Stimulated activated CD8-positive, alpha-beta memory T cell treated with anti-CD3 and anti-CD28 coated beads, Interleukin-15, amount 100 ng/mL, for 48 hours (primary cell): ENCODE measurements around the gene PRDM4.
"Not testable (repeated sequence)": the region's sequence is repeated elsewhere in the genome, so short reads cannot be mapped to it uniquely, and the experiment has no call there.

Experiments used
- DNase-seq, 2 donors: peaks; one replicate each; pipeline ENCODE4 v3.0.0-alpha.2; 2020; ENCODE audit warnings: low read depth in 2 of 2

The PRDM4 gene

GRCh38 chr12:107774349-107775029, 13.6 kb upstream of the PRDM4 start, which contains the start of gene ASCL4:
Gene ASCL4 (plus strand): TSS chr12:107774704. CDS start chr12:107775219, 515 bp downstream.
- DNase-seq = no peak

- no peak for DNase-seq
Measured at GRCh38 chr12:107767466-107767865, 6.5 kb upstream of the PRDM4 start.

GRCh38 chr12:107765316-107765715, 4.4 kb upstream of the PRDM4 start:
- DNase-seq = no peak

GRCh38 chr12:107764626-107765025, 3.7 kb upstream of the PRDM4 start:
- DNase-seq = no peak

GRCh38 chr12:107762874-107763273, 1.9 kb upstream of the PRDM4 start:
- no peak for DNase-seq

GRCh38 chr12:107761502-107761904, 566 bp upstream of the PRDM4 start:
- DNase-seq = no peak

GRCh38 chr12:107760207-107760808, 629 bp downstream of the PRDM4 start:
- peak; percentile 11 to 13 for DNase-seq

- DNase-seq = peak in 1 of 2 donors; percentile 11
Measured at GRCh38 chr12:107759410-107759809, 1.5 kb downstream of the PRDM4 start.

GRCh38 chr12:107749083-107749482, 11.9 kb downstream of the PRDM4 start:
- no peak for DNase-seq

- DNase-seq = no peak
Measured at GRCh38 chr12:107748472-107748871, 12.5 kb downstream of the PRDM4 start.

GRCh38 chr12:107736914-107737313, 24.0 kb downstream of the PRDM4 start:
- DNase-seq = no peak

- no peak for DNase-seq
Measured at GRCh38 chr12:107735763-107736162, 25.2 kb downstream of the PRDM4 start.

- no peak for DNase-seq
Measured at GRCh38 chr12:107734139-107734538, 26.8 kb downstream of the PRDM4 start.

GRCh38 chr12:107732365-107732764, 28.6 kb downstream of the PRDM4 start:
- DNase-seq = no peak

GRCh38 chr12:107731366-107731765, 29.6 kb downstream of the PRDM4 start:
- DNase-seq = no peak

GRCh38 chr12:107730618-107731341, 30.2 kb downstream of the PRDM4 start:
- no peak for DNase-seq

- not testable (repeated sequence) for DNase-seq
Measured at GRCh38 chr12:107727742-107728141, 33.2 kb downstream of the PRDM4 start.

GRCh38 chr12:107727327-107727726, 33.6 kb downstream of the PRDM4 start:
- DNase-seq = not testable (repeated sequence)

GRCh38 chr12:107718606-107719005, 42.3 kb downstream of the PRDM4 start:
- no peak for DNase-seq

GRCh38 chr12:107715780-107716179, 45.2 kb downstream of the PRDM4 start:
- DNase-seq = no peak

GRCh38 chr12:107705522-107705921, 55.4 kb downstream of the PRDM4 start:
- DNase-seq = not testable (repeated sequence)

GRCh38 chr12:107704041-107704440, 56.9 kb downstream of the PRDM4 start:
- no peak for DNase-seq

- DNase-seq = no peak
Measured at GRCh38 chr12:107702106-107702505, 58.8 kb downstream of the PRDM4 start.
